Anterior cingulate cortex (tissue), 58 donors: ENCODE measurements around the gene DNM3.
"Not testable (repeated sequence)": the region's sequence is repeated elsewhere in the genome, so short reads cannot be mapped to it uniquely, and the experiment has no call there.

Experiments
- DNase-seq, 58 donors: peaks; one replicate each; lab custom pipeline; 2025; lab: John Stamatoyannopoulos, UW

The DNM3 gene

GRCh38 chr1:172003766-172004530 is 162.7 kb downstream of the DNM3 start:
- DNase-seq = no peak

- no peak for DNase-seq
Measured at GRCh38 chr1:172004671-172005070, 163.4 kb downstream of the DNM3 start.

GRCh38 chr1:172005856-172006255 is 164.6 kb downstream of the DNM3 start:
- DNase-seq = no peak

- no peak for DNase-seq
Measured at GRCh38 chr1:172006660-172007059, 165.4 kb downstream of the DNM3 start.

GRCh38 chr1:172018727-172019311 is 177.5 kb downstream of the DNM3 start:
- DNase-seq = no peak

- no peak for DNase-seq
Measured at GRCh38 chr1:172019976-172020375, 178.7 kb downstream of the DNM3 start.

GRCh38 chr1:172024516-172024915 is 183.2 kb downstream of the DNM3 start:
- no peak for DNase-seq

- not testable (repeated sequence) for DNase-seq
Measured at GRCh38 chr1:172024944-172025738, 183.8 kb downstream of the DNM3 start.

GRCh38 chr1:172040466-172040865 is 199.2 kb downstream of the DNM3 start:
- no peak for DNase-seq

- DNase-seq = no peak
Measured at GRCh38 chr1:172041102-172041501, 199.8 kb downstream of the DNM3 start.

- no peak for DNase-seq
Measured at GRCh38 chr1:172041742-172042141, 200.4 kb downstream of the DNM3 start.

- no peak for DNase-seq
Measured at GRCh38 chr1:172043900-172044299, 202.6 kb downstream of the DNM3 start.

GRCh38 chr1:172051898-172052297 is 210.6 kb downstream of the DNM3 start:
- no peak for DNase-seq

GRCh38 chr1:172054172-172054571 is 212.9 kb downstream of the DNM3 start:
- DNase-seq = no peak

- DNase-seq = not testable (repeated sequence)
Measured at GRCh38 chr1:172055816-172056419, 214.6 kb downstream of the DNM3 start.

GRCh38 chr1:172068334-172068733 is 227.0 kb downstream of the DNM3 start:
- DNase-seq = no peak

- no peak for DNase-seq
Measured at GRCh38 chr1:172069051-172069450, 227.8 kb downstream of the DNM3 start.

- peak in 2 of 58 donors; percentile 0 to 2 for DNase-seq
Measured at GRCh38 chr1:172069534-172069933, 228.2 kb downstream of the DNM3 start.

GRCh38 chr1:172070055-172070454 is 228.8 kb downstream of the DNM3 start:
- no peak for DNase-seq

GRCh38 chr1:172071746-172072145 is 230.4 kb downstream of the DNM3 start:
- DNase-seq = no peak

GRCh38 chr1:172079859-172080258 is 238.6 kb downstream of the DNM3 start:
- not testable (repeated sequence) for DNase-seq
